Stimulated activated effector memory CD8-positive, alpha-beta T cell treated with anti-CD3 and anti-CD28 coated beads, Interleukin-12 subunit alpha, Interleukin-12 subunit beta, amount 100 ng/mL, for 72 hours (primary cell): Measurements from ENCODE around the gene CEP85L.

Experiments used
- ATAC-seq: fragments of 150-1000 bp; cut with Tn5 transposase; 2 replicates; pipeline ENCODE4 v1.10.0; 2021
- DNase-seq, 2 donors: peaks; one replicate each; pipeline ENCODE4 v3.0.0; 2021 to 2022; ENCODE audit warnings: low spot score in 2 of 2
- H3K27ac Mint-ChIP-seq: one replicate; pipeline ENCODE4 v1.8.0; 2022; ENCODE audit warnings: mild to moderate bottlenecking, mixed read lengths
- H3K36me3 Mint-ChIP-seq: one replicate; pipeline ENCODE4 v1.8.0; 2022; ENCODE audit warnings: mild to moderate bottlenecking, mixed read lengths
- H3K4me1 Mint-ChIP-seq: one replicate; pipeline ENCODE4 v1.8.0; 2022; ENCODE audit warnings: mixed read lengths
- H3K4me3 Mint-ChIP-seq: one replicate; pipeline ENCODE4 v1.8.0; 2022; ENCODE audit warnings: mild to moderate bottlenecking, mixed read lengths
- H3K9me3 Mint-ChIP-seq: one replicate; pipeline ENCODE4 v1.8.0; 2022; ENCODE audit warnings: mixed read lengths

The CEP85L gene

DNA sequence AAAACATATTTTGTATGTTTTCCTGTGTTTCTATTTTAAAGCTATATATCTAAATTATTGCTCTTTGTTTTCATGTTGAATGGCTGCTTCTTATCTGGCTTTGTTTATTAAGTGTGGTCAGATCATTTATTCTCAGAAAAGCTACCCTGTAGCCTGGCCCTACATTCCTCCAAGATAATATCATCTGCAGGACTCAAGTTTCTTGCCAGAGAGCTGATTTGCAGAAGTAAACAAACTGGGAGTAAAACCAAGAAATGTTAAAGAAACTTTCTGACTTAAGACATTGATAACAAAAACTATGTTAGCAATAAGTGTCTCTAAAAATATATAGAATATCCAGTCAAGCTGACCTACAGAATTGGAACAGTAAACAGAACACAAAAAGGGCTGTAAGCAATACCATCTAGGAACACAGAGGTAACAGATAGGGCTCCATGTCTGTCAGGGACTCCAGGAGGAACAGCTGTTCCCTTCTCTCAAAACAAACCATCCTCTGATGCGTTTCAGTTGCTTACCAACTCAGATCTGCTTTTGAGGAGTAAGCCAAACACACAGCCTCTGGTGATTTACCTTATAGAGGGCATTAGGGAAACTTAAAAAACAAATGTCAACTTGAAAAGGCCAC, 17.5 kb upstream of the CEP85L start:
- no peaks in the 10 kb centered on the region for H3K36me3 Mint-ChIP-seq
- DNase-seq: no peak
- peaks cover 63% of the 10 kb centered on the region for H3K4me1 Mint-ChIP-seq
- no peak overlapping the region for H3K27ac Mint-ChIP-seq
- no peak overlapping the region for H3K4me3 Mint-ChIP-seq
- no peaks in the 10 kb centered on the region for H3K9me3 Mint-ChIP-seq
- no peak for ATAC-seq

DNA sequence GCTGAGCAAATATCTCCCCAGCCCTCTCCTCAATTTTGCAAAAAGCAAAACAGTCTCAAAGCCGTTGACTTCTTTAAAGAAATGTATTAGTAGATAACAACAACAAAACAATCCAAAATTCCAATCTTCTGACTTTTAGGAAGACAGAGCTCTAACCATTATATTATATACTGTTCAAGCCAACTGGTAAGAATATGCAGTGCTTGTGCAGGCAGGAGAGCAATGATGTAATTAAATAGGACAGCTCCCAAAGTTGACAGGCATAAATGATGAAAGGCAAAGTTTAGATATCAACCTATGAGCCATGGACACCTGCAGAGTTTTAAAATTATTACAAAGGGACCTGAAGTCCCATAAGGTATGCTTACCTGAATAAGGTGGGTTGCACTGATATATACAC, 16.6 kb upstream of the CEP85L start:
- H3K9me3 Mint-ChIP-seq: no peaks in the 10 kb centered on the region
- H3K27ac Mint-ChIP-seq: no peak overlapping the region
- H3K4me1 Mint-ChIP-seq: peaks cover 61% of the 10 kb centered on the region
- H3K36me3 Mint-ChIP-seq: no peaks in the 10 kb centered on the region
- no peak for DNase-seq
- no peak overlapping the region for H3K4me3 Mint-ChIP-seq
- no peak for ATAC-seq

DNA sequence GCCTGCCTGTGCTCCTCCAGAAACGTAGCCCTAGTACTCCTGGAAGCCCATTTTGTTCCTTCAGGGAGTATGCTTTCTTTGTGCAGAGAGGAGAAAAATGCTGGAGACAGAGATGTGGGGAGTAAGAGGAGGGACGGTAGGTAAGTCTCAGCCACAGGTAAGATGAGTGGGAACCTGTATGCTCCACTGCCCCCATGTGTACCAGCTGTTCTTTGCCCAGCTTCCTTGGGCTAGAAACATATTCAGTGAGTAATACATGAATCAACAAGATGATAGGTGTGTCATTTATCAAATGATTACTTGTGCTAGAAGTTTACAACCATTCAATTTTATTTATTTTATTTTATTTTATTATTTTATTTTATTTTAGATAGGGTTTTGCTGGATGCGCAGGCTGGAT, 13.6 kb upstream of the CEP85L start:
- peak; percentile 81 for ATAC-seq
- Mint-ChIP-seq H3K4me3 (peak overlapping the region; percentile 68), H3K36me3 (peaks cover 18% of the 10 kb centered on the region), H3K9me3 (no peaks in the 10 kb centered on the region), H3K27ac (peak overlapping the region; percentile 77), H3K4me1 (peaks cover 55% of the 10 kb centered on the region)
- no peak for DNase-seq

DNA sequence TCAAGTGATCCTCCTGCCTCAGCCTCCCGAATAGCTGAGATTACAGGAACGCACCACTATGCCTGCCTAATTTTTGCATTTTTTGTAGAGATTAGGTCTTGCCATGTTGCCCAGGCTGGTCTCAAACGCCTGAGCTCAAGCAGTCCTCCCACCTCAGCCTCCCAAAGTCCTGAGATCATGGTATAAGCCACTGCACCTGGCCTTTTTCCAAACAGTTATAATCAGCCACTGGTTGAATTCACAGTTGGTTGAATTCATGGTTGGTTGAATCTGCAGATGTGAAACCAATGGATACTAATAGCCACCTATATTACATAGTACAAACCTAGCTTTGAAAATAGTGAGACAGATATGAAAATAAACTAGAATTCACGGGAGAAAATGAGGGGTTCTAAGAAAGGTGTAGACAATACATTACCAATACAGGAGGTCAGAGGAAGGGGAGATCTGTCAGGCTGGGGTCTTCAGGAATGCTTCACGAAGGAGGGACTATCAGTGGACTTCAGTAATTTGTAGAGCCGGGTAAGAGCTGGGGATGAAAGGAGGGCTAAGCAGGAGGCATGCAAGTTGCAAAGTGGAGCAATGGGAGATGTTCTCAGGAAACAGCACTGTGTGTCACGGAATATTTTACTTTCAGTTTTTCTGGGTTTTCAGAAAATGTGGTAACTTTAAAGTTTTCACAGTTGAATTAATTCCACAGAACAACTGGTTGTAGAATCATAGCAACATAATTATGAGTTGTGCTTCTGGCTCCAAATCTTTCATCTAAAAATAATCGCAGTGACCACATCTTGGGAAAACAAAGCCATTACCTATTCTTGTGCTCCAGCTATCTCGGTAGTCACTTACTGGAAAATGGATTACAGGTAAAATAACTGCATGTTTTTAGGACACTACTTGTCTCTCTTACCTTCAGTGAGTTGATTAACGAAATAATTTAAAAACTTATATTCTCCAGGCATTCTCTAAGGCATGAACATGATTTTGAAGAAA, 12.9 kb upstream of the CEP85L start:
- no peaks in the 10 kb centered on the region for H3K9me3 Mint-ChIP-seq
- no peak for DNase-seq
- H3K4me3 Mint-ChIP-seq: peak overlapping the region; percentile 68
- ATAC-seq: peak; percentile 17
- peaks cover 18% of the 10 kb centered on the region for H3K36me3 Mint-ChIP-seq
- H3K27ac Mint-ChIP-seq: peak overlapping the region; percentile 77
- peaks cover 55% of the 10 kb centered on the region for H3K4me1 Mint-ChIP-seq

DNA sequence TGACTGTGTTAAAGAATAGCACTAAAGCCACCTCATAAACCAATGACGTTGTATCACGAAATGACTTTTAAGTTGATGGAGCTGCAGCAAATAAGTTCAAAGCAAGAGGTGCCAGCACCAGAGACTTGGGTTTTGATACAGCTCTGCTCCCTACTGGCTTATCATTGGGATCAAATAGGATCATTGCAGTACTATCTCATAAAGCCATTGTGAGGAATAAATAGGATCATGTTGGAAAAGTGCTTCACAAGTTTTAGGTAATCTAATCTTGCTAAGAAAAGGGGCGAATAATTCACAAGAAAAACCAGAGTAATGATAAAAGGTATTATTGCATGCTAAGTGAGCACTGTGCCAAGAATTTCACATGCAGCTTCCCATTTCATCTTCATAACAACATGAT, 10.4 kb upstream of the CEP85L start:
- Mint-ChIP-seq H3K9me3 (no peaks in the 10 kb centered on the region), H3K4me3 (no peak overlapping the region), H3K36me3 (peaks cover 18% of the 10 kb centered on the region), H3K27ac (no peak overlapping the region), H3K4me1 (peaks cover 40% of the 10 kb centered on the region)
- ATAC-seq (no peak), DNase-seq (no peak)

DNA sequence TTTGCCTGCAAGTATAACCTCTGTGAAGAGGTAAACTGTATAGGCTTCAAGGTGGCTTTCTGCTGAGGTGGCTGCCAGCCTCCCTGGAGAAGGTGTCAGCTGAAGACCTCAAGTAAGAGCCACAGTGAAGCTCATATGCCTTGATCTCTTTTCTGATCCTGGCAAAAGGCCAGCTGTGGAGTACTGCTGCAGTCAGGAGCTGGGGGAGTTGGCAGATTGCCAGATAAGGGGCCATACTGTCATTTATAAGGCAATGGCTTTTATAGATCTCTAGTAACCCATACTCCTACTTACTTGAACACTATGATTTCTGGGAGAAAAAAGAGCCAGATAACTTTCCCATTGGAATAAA, 8.8 kb upstream of the CEP85L start:
- ATAC-seq (peak; percentile 47), DNase-seq (no peak)

DNA sequence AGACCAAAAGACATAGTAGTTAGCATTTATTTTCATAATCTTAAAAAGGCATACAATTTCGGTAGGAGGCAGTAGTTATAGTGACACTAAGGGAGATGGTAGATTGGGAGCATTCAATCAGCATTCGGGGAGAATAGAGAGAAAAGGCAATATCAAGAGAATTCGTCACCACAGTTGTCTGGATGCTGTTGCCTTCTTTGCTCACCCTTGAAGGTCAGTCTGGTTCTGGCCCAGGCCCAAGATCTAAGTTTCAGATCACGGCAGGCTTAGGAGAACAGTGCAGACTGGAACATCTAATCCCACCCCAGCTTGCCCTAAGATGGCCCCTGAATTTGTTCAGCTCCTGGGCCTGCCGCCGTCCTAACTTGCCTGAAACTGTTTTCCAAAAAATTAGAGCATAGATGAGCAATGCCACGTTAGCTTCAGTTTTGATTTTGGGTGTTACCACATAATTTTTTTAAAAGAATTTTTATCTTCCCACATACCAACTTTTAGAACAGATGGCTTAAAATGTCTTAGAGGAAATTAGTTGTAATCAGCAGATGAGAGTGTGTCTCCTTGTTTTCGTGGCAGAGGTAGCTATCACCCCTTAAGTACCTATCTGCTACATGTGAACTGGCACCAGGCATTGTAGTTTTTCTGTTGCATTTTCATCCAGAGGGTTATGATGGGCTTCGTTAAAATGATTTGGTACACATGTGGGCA, 8.3 kb upstream of the CEP85L start:
- H3K9me3 Mint-ChIP-seq: no peaks in the 10 kb centered on the region
- DNase-seq: no peak
- H3K4me1 Mint-ChIP-seq: peaks cover 38% of the 10 kb centered on the region
- peak overlapping the region; percentile 80 for H3K27ac Mint-ChIP-seq
- peak overlapping the region; percentile 11 for H3K4me3 Mint-ChIP-seq
- ATAC-seq: peak; percentile 22
- H3K36me3 Mint-ChIP-seq: peaks cover 18% of the 10 kb centered on the region

More for the DNA sequence above, 8.8 kb upstream of the CEP85L start:
- Mint-ChIP-seq H3K27ac (peak overlapping the region; percentile 80), H3K9me3 (no peaks in the 10 kb centered on the region), H3K36me3 (peaks cover 18% of the 10 kb centered on the region), H3K4me3 (peak overlapping the region; percentile 11), H3K4me1 (peaks cover 38% of the 10 kb centered on the region)

DNA sequence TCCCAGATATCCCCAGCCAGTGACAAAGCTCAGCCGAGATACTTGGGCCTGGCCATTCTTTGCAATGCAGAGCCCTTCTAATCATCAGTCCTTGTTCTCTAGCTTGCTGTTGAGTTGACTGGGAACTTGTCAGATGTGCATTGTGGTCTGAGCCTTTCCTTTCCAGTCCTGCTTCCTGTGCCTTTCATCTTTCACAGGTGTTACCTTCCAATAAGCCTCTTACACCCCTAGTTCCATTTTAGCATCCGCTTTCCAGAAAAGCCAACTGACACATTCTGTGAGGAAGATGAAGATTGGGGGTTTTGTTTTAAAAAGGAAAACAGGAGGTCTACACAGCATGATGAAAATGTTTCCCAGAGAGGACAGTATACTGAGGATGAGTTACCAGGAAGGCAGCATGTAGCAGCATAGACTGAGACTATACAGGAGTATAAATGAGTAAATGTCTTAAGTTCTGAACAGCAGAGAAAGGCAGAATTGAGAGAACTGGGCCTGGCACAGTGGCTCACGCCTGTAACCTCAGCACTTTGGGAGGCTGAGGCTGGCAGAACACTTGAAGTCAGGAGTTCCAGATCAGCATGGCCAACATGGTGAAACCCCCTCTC, 5.6 kb upstream of the CEP85L start:
- H3K4me3 Mint-ChIP-seq: peak overlapping the region; percentile 4
- peak overlapping the region; percentile 52 for H3K27ac Mint-ChIP-seq
- no peaks in the 10 kb centered on the region for H3K9me3 Mint-ChIP-seq
- ATAC-seq (peak; percentile 78), DNase-seq (no peak)
- peaks cover 43% of the 10 kb centered on the region for H3K4me1 Mint-ChIP-seq
- peaks cover 13% of the 10 kb centered on the region for H3K36me3 Mint-ChIP-seq

DNA sequence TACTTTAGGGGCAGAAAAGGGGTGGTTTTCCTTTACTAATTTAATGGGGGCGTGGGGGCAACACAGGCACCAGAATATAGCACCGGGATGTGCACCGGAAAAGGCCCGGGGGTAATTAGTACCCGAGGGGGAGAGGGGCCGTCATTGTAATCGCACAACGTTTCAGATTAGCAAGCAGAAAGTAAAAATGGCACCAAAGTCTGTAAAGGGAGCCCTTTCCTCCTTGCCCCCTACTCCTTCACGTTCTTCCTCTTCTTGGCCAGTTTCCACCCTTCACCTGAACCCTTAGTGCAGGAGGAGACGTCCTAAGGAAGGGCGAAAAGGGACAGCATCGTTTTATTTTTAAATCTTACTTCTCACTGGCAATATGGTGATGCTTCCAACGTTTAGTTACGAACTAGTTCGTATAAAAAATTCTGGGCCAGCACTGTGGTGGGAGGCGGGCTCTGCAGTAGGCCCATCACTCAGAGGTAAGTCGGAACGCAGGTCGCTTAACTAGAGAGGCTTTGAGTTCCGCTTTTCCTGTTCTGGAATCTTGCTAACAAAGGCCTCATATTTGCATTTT, 742 bp upstream of the CEP85L start:
- H3K27ac Mint-ChIP-seq: peak overlapping the region; percentile 92
- no peaks in the 10 kb centered on the region for H3K36me3 Mint-ChIP-seq
- DNase-seq (no peak), ATAC-seq (no peak)
- peaks cover 44% of the 10 kb centered on the region for H3K4me1 Mint-ChIP-seq
- H3K4me3 Mint-ChIP-seq: peak overlapping the region; percentile 83
- H3K9me3 Mint-ChIP-seq: no peaks in the 10 kb centered on the region

DNA sequence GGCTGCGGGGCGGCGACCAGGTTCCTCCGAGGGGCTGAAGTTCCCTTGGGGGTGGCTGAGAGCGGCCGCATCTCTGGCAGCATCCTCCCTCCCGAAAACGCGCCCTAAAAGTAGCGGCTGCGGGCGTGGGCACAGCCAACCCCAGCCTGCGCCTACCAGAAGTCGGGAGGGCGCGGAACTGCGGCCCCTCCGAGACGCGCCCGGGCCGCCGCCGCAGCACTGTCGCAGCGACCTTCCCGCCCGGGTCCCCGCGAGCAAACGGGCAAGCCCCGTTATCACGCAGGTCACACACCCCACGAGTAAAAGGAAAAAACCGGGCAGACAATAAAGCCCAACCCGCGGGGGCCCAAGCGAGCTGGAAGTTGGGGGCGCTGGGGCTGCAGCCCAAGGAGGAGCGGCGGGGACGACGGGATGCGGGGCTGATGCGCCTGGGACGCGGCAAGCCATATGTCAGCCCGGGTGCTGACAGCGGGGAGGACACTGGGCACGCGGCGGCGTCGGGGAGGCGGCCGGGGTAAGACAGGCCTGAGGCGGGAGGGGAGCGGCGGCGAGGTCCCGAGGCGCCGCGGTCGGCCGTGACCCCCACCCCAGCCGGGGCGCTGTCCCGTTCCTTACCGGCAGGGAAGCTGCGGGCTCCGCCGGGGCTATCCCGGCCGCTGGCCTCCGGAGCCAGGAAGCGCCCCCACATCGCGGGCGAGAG, 659 bp downstream of the CEP85L start:
- Mint-ChIP-seq H3K4me1 (peaks cover 37% of the 10 kb centered on the region), H3K27ac (peak overlapping the region; percentile 92)
- peak; percentile 35 to 76 for DNase-seq

DNA sequence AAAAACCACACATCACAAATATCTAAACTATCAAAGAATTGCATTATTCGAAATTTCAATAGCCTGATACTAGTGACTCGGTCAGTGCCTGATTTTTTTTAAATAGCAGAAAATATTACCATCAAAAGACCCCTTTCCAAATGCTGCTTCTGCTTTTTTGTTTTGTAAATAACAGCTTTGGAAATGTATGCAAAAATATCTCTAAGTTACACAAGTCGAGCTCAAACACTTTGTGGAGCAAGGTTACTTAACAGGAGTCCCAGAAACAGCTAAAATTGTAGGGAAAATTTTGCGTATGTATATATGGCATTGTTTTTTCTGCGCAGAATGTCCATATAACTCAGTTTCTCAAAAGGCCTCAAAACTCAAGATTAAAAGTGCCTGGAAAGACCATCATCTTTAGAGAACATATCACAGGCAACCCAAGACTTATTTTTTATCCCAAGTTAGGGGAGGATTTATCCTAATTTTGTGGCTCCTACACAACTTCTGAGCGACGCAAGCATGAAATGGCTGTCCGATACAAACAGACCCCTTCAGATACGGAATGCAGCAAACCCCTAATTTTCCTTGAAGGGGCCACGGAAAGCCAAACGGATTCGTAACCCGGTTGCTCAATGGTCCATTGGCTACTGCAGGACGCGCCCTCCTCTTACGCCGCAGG, 1.3 kb downstream of the CEP85L start:
- Mint-ChIP-seq H3K36me3 (peaks cover 6% of the 10 kb centered on the region), H3K9me3 (no peaks in the 10 kb centered on the region), H3K27ac (peak overlapping the region; percentile 92), H3K4me3 (peak overlapping the region; percentile 83), H3K4me1 (peaks cover 41% of the 10 kb centered on the region)
- ATAC-seq (no peak), DNase-seq (no peak)

More for the DNA sequence above, 659 bp downstream of the CEP85L start:
- no peaks in the 10 kb centered on the region for H3K9me3 Mint-ChIP-seq
- peak overlapping the region; percentile 83 for H3K4me3 Mint-ChIP-seq
- peak; percentile 63 for ATAC-seq
- H3K36me3 Mint-ChIP-seq: no peaks in the 10 kb centered on the region

DNA sequence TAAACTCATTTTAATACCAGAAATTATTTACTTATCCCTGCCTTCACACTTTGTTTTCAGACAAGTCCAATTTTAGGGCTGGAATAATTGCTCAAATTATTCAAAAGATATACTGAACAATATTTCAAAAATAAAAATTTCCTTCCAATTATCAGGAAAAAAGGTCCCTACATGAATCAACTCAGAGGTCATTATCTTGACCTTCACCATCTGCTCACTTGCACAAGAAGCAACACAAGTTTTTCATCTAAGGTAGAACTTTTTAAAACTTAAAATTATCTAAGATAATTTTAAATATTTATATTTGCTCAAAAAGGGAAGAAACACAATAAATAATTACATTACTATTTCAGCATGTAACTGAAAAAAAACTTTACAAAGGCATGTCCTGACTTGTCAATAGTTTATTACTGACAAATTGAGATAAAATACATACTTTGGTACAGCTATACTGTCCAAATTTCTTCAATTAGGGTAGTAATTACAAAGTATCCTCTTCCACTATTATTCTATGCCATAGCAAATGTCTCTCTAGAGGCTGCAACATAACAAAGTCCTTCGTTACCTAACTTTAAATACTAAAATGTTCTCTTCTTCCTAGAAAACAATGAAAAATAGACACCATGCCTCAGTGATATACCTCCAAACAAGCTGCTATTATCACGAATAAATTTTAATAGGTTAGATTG, 2.4 kb downstream of the CEP85L start:
- H3K36me3 Mint-ChIP-seq: peaks cover 11% of the 10 kb centered on the region
- ATAC-seq (no peak), DNase-seq (no peak)
- peaks cover 50% of the 10 kb centered on the region for H3K4me1 Mint-ChIP-seq
- H3K9me3 Mint-ChIP-seq: no peaks in the 10 kb centered on the region
- peak overlapping the region; percentile 83 for H3K4me3 Mint-ChIP-seq
- no peak overlapping the region for H3K27ac Mint-ChIP-seq

DNA sequence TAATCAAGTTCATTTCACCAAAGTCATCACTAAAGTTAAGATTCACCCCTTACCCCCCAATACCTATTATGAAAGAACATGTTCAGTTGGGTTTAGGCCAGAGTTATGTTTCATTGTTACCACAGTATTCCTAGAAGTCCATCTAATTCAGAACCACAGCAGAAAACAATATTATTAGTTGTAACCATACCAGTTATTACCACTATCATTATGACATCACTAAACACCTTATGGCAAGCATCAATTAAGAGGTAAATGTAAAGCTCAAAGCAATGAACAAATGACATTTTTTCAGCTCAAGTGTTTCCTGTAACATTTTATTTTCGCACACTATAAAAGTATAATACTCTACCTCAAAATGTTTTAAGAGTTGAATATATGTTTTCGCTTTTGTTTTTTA, 4.4 kb downstream of the CEP85L start:
- ATAC-seq: no peak
- Mint-ChIP-seq H3K4me3 (no peak overlapping the region), H3K9me3 (no peaks in the 10 kb centered on the region), H3K27ac (no peak overlapping the region), H3K4me1 (peaks cover 39% of the 10 kb centered on the region), H3K36me3 (peaks cover 11% of the 10 kb centered on the region)
- DNase-seq: no peak
